GM21786 (cell line): ENCODE measurements around the gene CYS1.
"Not testable (repeated sequence)": the region's sequence is repeated elsewhere in the genome, so short reads cannot be mapped to it uniquely, and the experiment has no call there.

Experiments
- ATAC-seq: cut with Tn5 transposase; IDR thresholded peaks from one replicate; pipeline ENCODE4 v1.9.1; 2021; ENCODE audit not compliant: unreplicated experiment

Gene CYS1

GRCh38 chr2:10079870-10080535, at the start of gene CYS1:
CYS1 (minus strand) TSS chr2:10080411; CDS start chr2:10080223, 188 bp downstream.
- ATAC-seq = peak; percentile 22

DNA sequence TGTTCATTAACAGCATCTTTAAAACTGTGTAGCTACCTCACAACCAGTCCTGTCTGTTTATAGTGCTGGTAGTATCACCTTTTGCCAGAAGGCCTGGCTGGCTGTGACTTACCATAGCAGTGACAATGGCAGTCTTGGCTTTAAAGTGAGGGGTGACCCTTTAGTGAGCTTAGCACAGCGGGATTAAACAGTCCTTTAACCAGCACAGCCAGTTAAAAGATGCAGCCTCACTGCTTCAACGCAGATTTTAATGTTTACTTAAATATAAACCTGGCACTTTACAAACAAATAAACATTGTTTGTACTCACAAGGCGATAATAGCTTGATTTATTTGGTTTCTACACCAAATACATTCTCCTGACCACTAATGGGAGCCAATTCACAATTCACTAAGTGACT, 49.3 kb upstream of the CYS1 start:
- ATAC-seq = no peak

- no peak for ATAC-seq
Measured at GRCh38 chr2:10128420-10128819, 48.2 kb upstream of the CYS1 start.

- ATAC-seq = no peak
Measured at GRCh38 chr2:10126632-10127026, 46.4 kb upstream of the CYS1 start.

GRCh38 chr2:10125842-10126631, 45.8 kb upstream of the CYS1 start:
- no peak for ATAC-seq

- ATAC-seq = no peak
Measured at GRCh38 chr2:10124538-10125045, 44.4 kb upstream of the CYS1 start.

- ATAC-seq = no peak
Measured at GRCh38 chr2:10123281-10123680, 43.1 kb upstream of the CYS1 start.

GRCh38 chr2:10122500-10123280, 42.5 kb upstream of the CYS1 start, which contains the start of gene RRM2:
RRM2 (plus strand) TSS chr2:10122739; CDS start chr2:10122799, 60 bp downstream.
- ATAC-seq = peak; percentile 60

- ATAC-seq = no peak
Measured at GRCh38 chr2:10120877-10121574, 40.8 kb upstream of the CYS1 start.

GRCh38 chr2:10120158-10120876, 40.1 kb upstream of the CYS1 start:
- peak; percentile 55 for ATAC-seq

DNA sequence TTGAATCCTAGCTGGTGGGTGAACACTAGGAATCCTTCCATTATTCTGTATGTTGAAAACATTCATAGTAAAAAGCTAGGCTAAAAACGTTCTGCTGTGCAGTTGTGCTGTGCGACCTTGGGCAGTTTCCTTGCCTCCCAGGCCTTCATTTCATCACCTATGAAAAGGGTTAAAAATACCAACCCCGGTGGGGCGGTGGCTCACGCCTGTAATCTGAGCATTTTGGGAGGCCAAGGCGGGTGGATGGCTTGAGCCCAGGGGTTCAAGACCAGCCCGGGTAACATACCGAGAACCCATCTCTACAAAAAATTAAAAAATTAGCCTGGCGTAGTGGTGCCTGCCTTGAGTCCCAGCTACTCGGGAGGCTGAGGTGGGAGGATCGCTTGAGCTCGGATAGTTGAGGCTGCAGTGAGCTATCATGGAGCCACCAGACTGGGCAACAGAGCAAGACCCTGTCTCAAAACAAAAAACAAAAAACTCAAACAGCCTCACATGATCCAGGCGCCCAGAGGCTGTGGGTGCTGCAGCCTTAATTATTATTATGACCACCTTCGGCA, 39.5 kb upstream of the CYS1 start:
- ATAC-seq = no peak

DNA sequence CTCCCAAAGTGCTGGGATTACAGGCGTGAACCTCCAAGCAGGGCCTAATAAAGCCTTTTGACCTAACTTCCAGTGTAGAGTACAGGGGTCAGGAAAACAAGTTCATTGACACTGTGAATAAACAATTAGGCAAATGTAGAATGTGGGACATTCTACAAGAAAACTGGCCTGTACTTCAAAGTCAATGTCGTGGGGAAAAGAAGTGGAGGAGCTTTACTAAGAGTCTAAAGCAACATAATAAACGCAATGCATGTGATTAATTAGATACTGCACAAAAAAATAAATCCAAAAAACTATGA, 38.8 kb upstream of the CYS1 start:
- no peak for ATAC-seq

DNA sequence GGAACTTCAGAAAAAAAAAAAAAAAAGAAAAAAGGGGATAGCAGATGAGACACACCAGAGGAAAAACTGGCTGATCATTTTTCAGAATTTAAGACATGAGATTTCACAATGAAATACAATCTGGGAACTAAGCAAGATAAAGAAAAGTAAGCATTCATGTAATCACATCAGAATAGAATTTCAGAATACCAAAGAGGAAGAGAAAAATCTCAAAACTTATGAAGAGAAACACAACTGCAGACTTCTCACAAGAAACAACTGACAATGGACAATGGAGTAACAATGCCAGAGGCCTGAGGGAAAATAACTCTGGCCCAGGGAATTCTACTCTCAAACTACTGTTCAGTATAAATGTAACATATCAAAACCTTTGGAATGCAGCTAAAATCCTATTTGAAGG, 29.1 kb upstream of the CYS1 start:
- ATAC-seq = no peak

- not testable (repeated sequence) for ATAC-seq
Measured at GRCh38 chr2:10104906-10105305, 24.7 kb upstream of the CYS1 start.

- no peak for ATAC-seq
Measured at GRCh38 chr2:10103179-10103578, 23.0 kb upstream of the CYS1 start.

GRCh38 chr2:10101491-10101890, 21.3 kb upstream of the CYS1 start:
- ATAC-seq = no peak

DNA sequence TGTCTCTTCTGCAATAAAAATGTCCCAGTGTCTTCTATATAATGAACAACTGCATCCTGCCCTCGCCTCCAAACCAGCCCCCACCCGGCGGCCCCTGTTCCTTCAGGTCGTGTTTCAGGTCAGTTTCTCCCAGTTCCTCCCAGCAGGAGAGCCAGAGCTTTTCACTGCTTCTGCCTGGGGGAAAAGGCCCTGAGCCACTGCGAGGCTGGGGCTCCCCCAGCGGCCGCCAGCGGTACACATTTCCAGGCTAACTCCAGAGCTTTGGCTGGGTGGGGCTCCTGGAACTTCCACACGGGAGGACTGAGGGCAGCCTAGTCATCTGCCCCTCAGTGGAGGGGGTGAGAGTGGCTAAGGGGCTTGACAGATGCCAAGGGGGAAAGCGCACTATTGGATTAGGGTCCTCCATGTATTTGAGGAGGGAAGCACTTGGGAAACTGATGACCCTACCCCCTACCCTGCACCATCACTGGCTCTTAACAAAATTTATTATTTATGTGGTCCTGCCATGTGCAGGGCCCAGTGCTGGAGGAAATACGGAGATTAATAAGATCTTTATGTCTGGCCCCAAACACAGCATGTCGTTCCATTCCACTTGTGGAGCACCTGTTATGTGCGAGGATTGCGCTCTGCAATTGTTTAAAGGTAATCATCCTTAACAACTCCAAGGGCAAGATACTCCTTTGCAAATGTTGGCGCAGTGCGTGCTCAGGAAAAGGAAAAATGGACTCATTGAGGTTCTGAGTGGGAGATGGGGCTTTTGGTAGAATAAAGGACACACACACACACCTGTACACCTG, 17.3 kb upstream of the CYS1 start:
- ATAC-seq = peak; percentile 69

DNA sequence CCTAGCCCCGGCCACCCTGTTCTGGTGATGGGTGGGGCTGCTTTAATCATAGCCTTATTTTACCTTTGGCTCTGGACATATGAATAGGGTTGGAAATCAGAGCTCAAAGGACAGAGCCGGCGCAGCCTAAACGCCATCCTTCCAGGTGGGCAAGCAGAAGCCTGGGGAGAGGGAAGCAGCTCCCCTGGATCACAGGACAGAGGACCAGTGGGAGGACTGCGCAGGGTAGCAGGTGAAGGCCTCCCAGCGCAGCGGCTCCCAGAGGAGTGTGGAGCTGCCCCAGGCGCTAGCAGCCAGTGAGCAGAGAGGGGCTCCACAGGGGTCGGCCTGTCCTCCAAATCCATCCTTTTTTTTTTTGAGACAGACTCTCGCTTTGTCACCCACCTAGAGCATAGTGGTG, 16.4 kb upstream of the CYS1 start:
- ATAC-seq = no peak

GRCh38 chr2:10095175-10095574, 15.0 kb upstream of the CYS1 start:
- no peak for ATAC-seq
